SK-N-SH treated with all-trans-retinoic acid at 6 μM for 48 hours (cell line): ENCODE measurements around the gene UQCR11.

Experiments used
- ATAC-seq: fragments of 200-7000 bp; cut with Tn5 transposase; 3 replicates; pipeline ENCODE4 v1.9.1; 2020; ENCODE audit warnings: mild to moderate bottlenecking, moderate library complexity
- ARNTL ChIP-seq: fragments of 450-650 bp; formaldehyde crosslinking; IDR thresholded peaks from 2 replicates; pipeline ENCODE4 v1.5.0; 2020; ENCODE audit warnings: low read depth, mild to moderate bottlenecking, moderate library complexity, borderline replicate concordance
- BACH2 ChIP-seq: fragments of 250-450 bp; sonication (Bioruptor Pico); IDR thresholded peaks from 2 replicates; pipeline ENCODE4 v1.9.0; 2021; ENCODE audit warnings: mild to moderate bottlenecking, borderline replicate concordance
- CREB5 ChIP-seq: fragments of 250-450 bp; sonication (Bioruptor Pico); IDR thresholded peaks from 2 replicates; pipeline ENCODE4 v1.5.1; 2020; ENCODE audit warnings: low read depth, mild to moderate bottlenecking, moderate library complexity
- CSDC2 ChIP-seq: fragments of 250-450 bp; sonication (Bioruptor Pico); IDR thresholded peaks from 2 replicates; pipeline ENCODE4 v1.5.0; 2020; ENCODE audit warnings: mild to moderate bottlenecking, moderate library complexity
- CSRNP3 ChIP-seq: fragments of 250-450 bp; sonication (Bioruptor Pico); IDR thresholded peaks from 2 replicates; pipeline ENCODE4 v1.5.1; 2021; ENCODE audit warnings: mild to moderate bottlenecking, moderate library complexity
- GLIS3 ChIP-seq: fragments of 250-450 bp; sonication (Bioruptor Pico); IDR thresholded peaks from 2 replicates; pipeline ENCODE4 v1.5.0; 2020; ENCODE audit warnings: mild to moderate bottlenecking, moderate library complexity
- ISL1 ChIP-seq: fragments of 250-450 bp; sonication (Bioruptor Pico); IDR thresholded peaks from 2 replicates; pipeline ENCODE4 v2.1.2; 2022; ENCODE audit warnings: mild to moderate bottlenecking, moderate library complexity
- OSR1 ChIP-seq: fragments of 250-450 bp; sonication (Bioruptor Pico); IDR thresholded peaks from 2 replicates; pipeline ENCODE4 v1.8.0; 2022; ENCODE audit warnings: moderate library complexity, mild to moderate bottlenecking, inconsistent platforms
- PATZ1 ChIP-seq: fragments of 250-450 bp; sonication (Bioruptor Pico); IDR thresholded peaks from 2 replicates; pipeline ENCODE4 v1.8.0; 2020; ENCODE audit warnings: mild to moderate bottlenecking, moderate library complexity, borderline replicate concordance
- POU6F1 ChIP-seq: fragments of 250-450 bp; sonication (Bioruptor Pico); IDR thresholded peaks from 2 replicates; pipeline ENCODE4 v1.8.0; 2021; ENCODE audit warnings: low read depth, mild to moderate bottlenecking, moderate library complexity, borderline replicate concordance
- PPARA ChIP-seq: fragments of 250-450 bp; sonication (Bioruptor Pico); IDR thresholded peaks from 2 replicates; pipeline ENCODE4 v1.5.0; 2020; ENCODE audit warnings: mild to moderate bottlenecking, borderline replicate concordance
- RARB ChIP-seq: fragments of 250-450 bp; sonication (Bioruptor Pico); IDR thresholded peaks from 2 replicates; pipeline ENCODE4 v1.8.0; 2021; ENCODE audit warnings: mild to moderate bottlenecking, moderate library complexity
- SNAI2 ChIP-seq: fragments of 250-450 bp; sonication (Bioruptor Pico); IDR thresholded peaks from 2 replicates; pipeline ENCODE4 v1.5.0; 2020; ENCODE audit warnings: mild to moderate bottlenecking, moderate library complexity
- TCF4 ChIP-seq: fragments of 250-450 bp; sonication (Bioruptor Pico); IDR thresholded peaks from 2 replicates; pipeline ENCODE4 v1.8.0; 2021; ENCODE audit warnings: mild to moderate bottlenecking, moderate library complexity, borderline replicate concordance
- TOX ChIP-seq: fragments of 250-450 bp; sonication (Bioruptor Pico); IDR thresholded peaks from 2 replicates; pipeline ENCODE4 v1.8.0; 2021; ENCODE audit warnings: mild to moderate bottlenecking, moderate library complexity, borderline replicate concordance
- TSHZ2 ChIP-seq: fragments of 250-450 bp; sonication (Bioruptor Pico); IDR thresholded peaks from 2 replicates; pipeline ENCODE4 v1.5.0; 2020; ENCODE audit warnings: mild to moderate bottlenecking, moderate library complexity
- ZC3H10 ChIP-seq: fragments of 250-450 bp; sonication (Bioruptor Pico); IDR thresholded peaks from 2 replicates; pipeline ENCODE4 v1.5.1; 2021; ENCODE audit warnings: mild to moderate bottlenecking, moderate library complexity
- ZFP3 ChIP-seq: fragments of 250-450 bp; sonication (Bioruptor Pico); IDR thresholded peaks from 2 replicates; pipeline ENCODE4 v1.5.0; 2020; ENCODE audit warnings: mild to moderate bottlenecking, moderate library complexity
- ZFP30 ChIP-seq: fragments of 450-650 bp; formaldehyde crosslinking; IDR thresholded peaks from 2 replicates; pipeline ENCODE4 v1.5.0; 2022; ENCODE audit warnings: mild to moderate bottlenecking, moderate library complexity
- ZNF565 ChIP-seq: fragments of 450-650 bp; formaldehyde crosslinking; conservative IDR thresholded peaks from 2 replicates; pipeline ENCODE4 v1.5.0; 2020; ENCODE audit warnings: low read depth, mild to moderate bottlenecking, moderate library complexity
- ZNF70 ChIP-seq: fragments of 450-650 bp; formaldehyde crosslinking; IDR thresholded peaks from 2 replicates; pipeline ENCODE4 v1.5.0; 2020; ENCODE audit warnings: mild to moderate bottlenecking, moderate library complexity
- ZNF8 ChIP-seq: fragments of 450-650 bp; formaldehyde crosslinking; IDR thresholded peaks from 2 replicates; pipeline ENCODE4 v1.5.0; 2020; ENCODE audit warnings: mild to moderate bottlenecking, moderate library complexity

UQCR11 gene

GRCh38 chr19:1630012-1630411, 24.8 kb upstream of the UQCR11 start:
- no peak for TF ChIP-seq SNAI2 (CRISPR knock-in tag)
- no peak for TF ChIP-seq ZNF8 (CRISPR knock-in tag)
- no peak for TF ChIP-seq TOX (CRISPR knock-in tag)
- TF ChIP-seq ZNF565 (CRISPR knock-in tag), result no peak
- TF ChIP-seq ZFP3 (CRISPR knock-in tag), result no peak
- no peak for TF ChIP-seq PATZ1
- TF ChIP-seq CREB5 (CRISPR knock-in tag), result no peak
- no peak for TF ChIP-seq POU6F1 (CRISPR knock-in tag)
- no peak for TF ChIP-seq ISL1 (CRISPR knock-in tag)
- TF ChIP-seq TSHZ2 (CRISPR knock-in tag), result no peak
- no peak for TF ChIP-seq OSR1
- no peak for TF ChIP-seq BACH2 (CRISPR knock-in tag)
- TF ChIP-seq CSRNP3 (CRISPR knock-in tag), result no peak
- no peak for TF ChIP-seq ZFP30 (CRISPR knock-in tag)
- TF ChIP-seq ARNTL (CRISPR knock-in tag), result no peak
- TF ChIP-seq ZNF70, result no peak
- TF ChIP-seq, all 23 proteins: peak for 0
- ATAC-seq, result no peak

GRCh38 chr19:1629256-1629808, 24.1 kb upstream of the UQCR11 start:
- no peak for ATAC-seq
- no peak for TF ChIP-seq PATZ1
- TF ChIP-seq ISL1 (CRISPR knock-in tag), result no peak
- no peak for TF ChIP-seq TOX (CRISPR knock-in tag)
- TF ChIP-seq PPARA (CRISPR knock-in tag), result no peak
- TF ChIP-seq POU6F1 (CRISPR knock-in tag), result no peak
- TF ChIP-seq GLIS3 (CRISPR knock-in tag), result no peak
- TF ChIP-seq ZC3H10 (CRISPR knock-in tag), result no peak
- no peak for TF ChIP-seq CSRNP3 (CRISPR knock-in tag)
- TF ChIP-seq CSDC2 (CRISPR knock-in tag), result no peak
- TF ChIP-seq TSHZ2 (CRISPR knock-in tag), result no peak
- TF ChIP-seq SNAI2 (CRISPR knock-in tag), result no peak
- TF ChIP-seq TCF4 (CRISPR knock-in tag), result no peak
- no peak for TF ChIP-seq RARB
